Astrocyte (in vitro differentiated cells and primary cell): ENCODE data around the gene KNDC1.

Experiments
- CTCF ChIP-seq: IDR thresholded peaks from 2 replicates; pipeline ENCODE4 v1.5.1; 2011; ENCODE audit warnings: low read depth, mild to moderate bottlenecking, inconsistent platforms, low read length, moderate library complexity; ENCODE audit not compliant: insufficient read depth
- EZH2 ChIP-seq: IDR thresholded peaks from 2 replicates; pipeline ENCODE4 v1.6.1; 2012; ENCODE audit warnings: mild to moderate bottlenecking, low read length, inconsistent platforms; ENCODE audit not compliant: insufficient read depth

DNA sequence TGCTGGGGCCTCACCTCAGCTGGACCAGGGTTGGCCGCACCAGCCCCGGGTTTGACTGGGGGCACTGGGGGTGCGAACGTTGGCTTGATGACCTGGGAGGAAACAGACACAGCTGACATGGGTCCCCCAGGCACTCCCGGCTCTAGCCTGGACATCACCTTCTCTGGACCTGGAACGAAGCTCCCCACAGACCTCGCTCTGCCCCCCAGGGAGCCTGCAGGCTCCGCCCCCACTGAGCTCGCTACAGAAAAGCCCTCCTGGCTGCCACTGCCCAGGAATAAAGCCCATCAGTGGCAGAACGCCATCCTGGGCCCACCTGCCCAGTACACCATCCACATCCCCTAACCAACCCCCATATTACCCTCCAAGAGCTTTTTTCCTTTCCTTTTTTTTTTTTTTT is 103.7 kb downstream of the KNDC1 start:
- no peak for TF ChIP-seq EZH2
- TF ChIP-seq CTCF, result no peak
